Activated naive CD4-positive, alpha-beta T cell treated with Interleukin-2 at 50 U/mL for 16 hours (primary cell): ENCODE results near the gene ULK3.
A peak's percentile ranks its signal among the peaks of the same experiment; 100 is the strongest.

Experiments
- DNase-seq: peaks from one replicate; pipeline ENCODE4 v3.0.0-alpha.2; 2020

ULK3 gene

GRCh38 chr15:74867466-74868038, 24.6 kb upstream of the ULK3 start:
- no peak for DNase-seq

- DNase-seq, result no peak
These were observed 23.1 kb upstream of the ULK3 start for GRCh38 chr15:74866090-74866489.

- no peak for DNase-seq
These were observed 22.4 kb upstream of the ULK3 start for GRCh38 chr15:74865316-74865715.

GRCh38 chr15:74864296-74864695, 21.3 kb upstream of the ULK3 start:
- no peak for DNase-seq

- no peak for DNase-seq
These were observed 20.5 kb upstream of the ULK3 start for GRCh38 chr15:74863239-74864056.

- no peak for DNase-seq
These were observed 15.4 kb upstream of the ULK3 start for GRCh38 chr15:74858369-74858740.

GRCh38 chr15:74857671-74858368, 14.9 kb upstream of the ULK3 start:
- no peak for DNase-seq

- DNase-seq, result no peak
These were observed 14.2 kb upstream of the ULK3 start for GRCh38 chr15:74857082-74857655.

- no peak for DNase-seq
These were observed 13.6 kb upstream of the ULK3 start for GRCh38 chr15:74856537-74856936.

- DNase-seq, result no peak
These were observed 12.9 kb upstream of the ULK3 start for GRCh38 chr15:74855857-74856256.

- no peak for DNase-seq
These were observed 11.6 kb upstream of the ULK3 start for GRCh38 chr15:74854453-74855022.

- DNase-seq, result no peak
These were observed 9.0 kb upstream of the ULK3 start for GRCh38 chr15:74851960-74852359.

GRCh38 chr15:74850393-74850792, 7.4 kb upstream of the ULK3 start:
- no peak for DNase-seq

- no peak for DNase-seq
These were observed 4.5 kb upstream of the ULK3 start for GRCh38 chr15:74847432-74847831.

GRCh38 chr15:74845581-74845980, 2.6 kb upstream of the ULK3 start:
- DNase-seq, result no peak

- peak; percentile 63 for DNase-seq
These were observed 2.2 kb upstream of the ULK3 start for GRCh38 chr15:74845208-74845568.

- DNase-seq, result no peak
These were observed 1.6 kb upstream of the ULK3 start for GRCh38 chr15:74844319-74845207.

GRCh38 chr15:74843891-74844299, 939 bp upstream of the ULK3 start:
- DNase-seq, result no peak

- DNase-seq, result no peak
These were observed 481 bp upstream of the ULK3 start for GRCh38 chr15:74843445-74843828.

- DNase-seq, result no peak
These were observed 1.0 kb downstream of the ULK3 start for GRCh38 chr15:74841891-74842373.

GRCh38 chr15:74840851-74841775, 1.8 kb downstream of the ULK3 start:
- no peak for DNase-seq
